BJ (cell line): Measurements from ENCODE around the gene RGS3. TPM values are rescaled to one million over a fixed set of nuclear protein-coding genes. Genes with fewer than 3 reads are reported as not detected.
A peak's percentile ranks its signal among the peaks of the same experiment; 100 is the strongest.

ENCODE experiments used
- CTCF ChIA-PET: fragments of 350-600 bp; formaldehyde crosslinking; extraction: SDS; loops from one replicate; lab custom pipeline; 2021; ENCODE audit warnings: antibody characterized with exemption, inconsistent platforms; lab: Yijun Ruan, JAX
- POLR2A ChIA-PET: fragments of 300-600 bp; sonication (Branson Sonifier 250); formaldehyde crosslinking; extraction: SDS; loops from one replicate; lab custom pipeline; 2021; ENCODE audit warnings: antibody characterized with exemption; lab: Charles Lee
- DNase-seq: peaks from one replicate; pipeline ENCODE4 v3.0.0-alpha.2; 2011; ENCODE audit warnings: low read depth
- H3K27me3 ChIP-seq: 2 replicates; pipeline ENCODE4 v1.6.0; 2011; ENCODE audit warnings: low read length; ENCODE audit not compliant: control insufficient read depth, insufficient read depth
- H3K36me3 ChIP-seq: 2 replicates; pipeline ENCODE4 v1.5.1; 2011; ENCODE audit warnings: low read length; ENCODE audit not compliant: control insufficient read depth, insufficient read depth
- H3K4me3 ChIP-seq: 2 replicates; pipeline ENCODE4 v1.5.1; 2011; ENCODE audit warnings: low read depth, mild to moderate bottlenecking, control low read depth, low read length
- polyA plus RNA-seq: library from polyadenylated mRNA; depleted of rRNA; stranded (reverse); fragments of >200 nt; gene quantifications from 2 replicates; pipeline ENCODE4 v1.2.3, GENCODE V29; 2011
- TF ChIP-seq, protein P1 (sequence below): IDR thresholded peaks from 2 replicates; pipeline ENCODE4 v1.5.1; 2011; ENCODE audit warnings: low read depth, mild to moderate bottlenecking, control low read depth, inconsistent platforms, low read length, moderate library complexity; ENCODE audit not compliant: insufficient read depth

The RGS3 gene
- polyA plus RNA-seq, 1 experiment: 66.4 TPM

DNA sequence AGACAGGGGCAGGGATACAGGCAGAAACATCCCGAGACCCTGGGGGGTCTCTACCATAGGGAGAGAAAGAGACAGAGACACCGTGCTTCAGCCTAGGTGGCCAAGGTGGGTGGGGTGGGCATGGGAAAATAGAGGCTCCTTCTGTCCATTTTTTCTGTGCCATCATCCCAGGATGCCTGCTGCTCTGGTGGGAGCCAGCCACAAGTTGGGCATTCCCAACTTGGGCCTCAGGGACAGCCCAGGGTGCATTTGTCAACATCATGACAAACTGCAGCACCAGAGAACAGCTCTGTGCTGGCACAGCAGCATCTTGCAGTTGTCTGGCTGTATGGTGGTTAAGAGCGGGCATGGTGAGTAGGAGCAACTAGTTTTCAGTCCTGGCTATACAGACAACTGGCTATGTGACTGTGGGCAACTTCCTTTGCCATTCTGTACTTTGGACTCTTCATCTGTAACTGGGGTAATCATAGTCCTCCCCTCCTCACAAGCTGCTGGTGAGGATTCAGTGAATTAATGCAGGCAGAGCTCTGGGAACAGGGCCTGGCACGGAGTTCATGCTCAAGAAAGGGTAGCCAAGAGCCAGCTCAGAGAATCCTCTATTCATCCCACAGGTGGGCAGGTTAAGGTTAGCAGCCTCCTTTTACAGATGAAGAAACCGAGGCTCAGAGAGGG is 100.4 kb downstream of the RGS3 start:
- no peak for DNase-seq
- POLR2A ChIA-PET: no interaction called here
- CTCF ChIA-PET: interaction anchor here (1.0 to 1.8 kb wide), 5 partner anchors 28 to 118 kb away, joined by 3 to 5 read pairs (median 4); no protein-coding TSS in a partner anchor

DNA sequence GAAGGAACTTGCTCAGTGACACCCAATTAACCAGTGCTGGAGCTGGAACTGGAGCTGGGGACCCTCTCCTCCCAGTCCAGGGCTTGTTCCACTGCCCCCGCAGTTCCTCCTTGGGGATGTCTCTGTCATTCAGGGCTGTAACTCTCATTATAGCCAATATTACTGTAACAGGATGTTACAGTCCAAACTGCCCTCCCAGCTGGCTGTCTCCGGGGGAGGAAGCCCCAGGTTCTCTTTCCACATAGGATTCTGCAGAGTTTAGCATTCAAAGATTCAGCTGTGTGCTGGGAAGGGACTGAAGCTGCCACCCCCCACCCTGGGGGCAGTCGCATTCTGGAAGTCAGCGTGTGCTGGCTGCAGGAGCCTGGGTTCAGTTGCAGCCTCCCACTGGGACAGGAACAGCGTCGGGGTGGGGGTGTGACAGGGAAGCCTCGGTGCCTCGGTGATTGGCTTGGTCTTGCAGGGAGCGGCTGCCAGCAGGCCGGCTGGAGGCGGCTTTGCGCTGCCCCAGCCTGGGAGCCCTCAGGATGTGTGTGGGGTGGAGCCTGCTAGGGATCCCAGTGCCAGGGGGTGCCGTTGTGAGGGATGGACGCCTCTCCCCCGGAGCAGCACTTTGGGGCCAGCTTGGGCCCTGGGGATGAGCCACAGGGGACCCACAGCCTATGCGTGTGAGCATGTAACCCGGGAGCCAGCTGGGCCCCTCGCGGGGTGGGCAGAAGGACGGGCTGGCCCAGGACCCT is 101.1 kb downstream of the RGS3 start:
- DNase-seq: no peak
- TF ChIP-seq, protein P1, sequence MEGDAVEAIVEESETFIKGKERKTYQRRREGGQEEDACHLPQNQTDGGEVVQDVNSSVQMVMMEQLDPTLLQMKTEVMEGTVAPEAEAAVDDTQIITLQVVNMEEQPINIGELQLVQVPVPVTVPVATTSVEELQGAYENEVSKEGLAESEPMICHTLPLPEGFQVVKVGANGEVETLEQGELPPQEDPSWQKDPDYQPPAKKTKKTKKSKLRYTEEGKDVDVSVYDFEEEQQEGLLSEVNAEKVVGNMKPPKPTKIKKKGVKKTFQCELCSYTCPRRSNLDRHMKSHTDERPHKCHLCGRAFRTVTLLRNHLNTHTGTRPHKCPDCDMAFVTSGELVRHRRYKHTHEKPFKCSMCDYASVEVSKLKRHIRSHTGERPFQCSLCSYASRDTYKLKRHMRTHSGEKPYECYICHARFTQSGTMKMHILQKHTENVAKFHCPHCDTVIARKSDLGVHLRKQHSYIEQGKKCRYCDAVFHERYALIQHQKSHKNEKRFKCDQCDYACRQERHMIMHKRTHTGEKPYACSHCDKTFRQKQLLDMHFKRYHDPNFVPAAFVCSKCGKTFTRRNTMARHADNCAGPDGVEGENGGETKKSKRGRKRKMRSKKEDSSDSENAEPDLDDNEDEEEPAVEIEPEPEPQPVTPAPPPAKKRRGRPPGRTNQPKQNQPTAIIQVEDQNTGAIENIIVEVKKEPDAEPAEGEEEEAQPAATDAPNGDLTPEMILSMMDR: no peak
- no peaks in the 10 kb centered on the region for H3K27me3 ChIP-seq
- peak overlapping the region; percentile 64 for H3K4me3 ChIP-seq
- no peaks in the 10 kb centered on the region; the same call in 1 of the 2 replicates for H3K36me3 ChIP-seq
- ChIA-PET POLR2A (no interaction called here), CTCF (interaction anchor here (1.0 to 2.7 kb wide), 6 partner anchors 15 to 118 kb away, joined by 3 to 10 read pairs (median 4); no protein-coding TSS in a partner anchor)

More for the DNA sequence above, 100.4 kb downstream of the RGS3 start:
- no peaks in the 10 kb centered on the region for H3K27me3 ChIP-seq
- no peak overlapping the region for H3K4me3 ChIP-seq
- TF ChIP-seq, protein P1: no peak
- no peaks in the 10 kb centered on the region; the same call in 1 of the 2 replicates for H3K36me3 ChIP-seq

DNA sequence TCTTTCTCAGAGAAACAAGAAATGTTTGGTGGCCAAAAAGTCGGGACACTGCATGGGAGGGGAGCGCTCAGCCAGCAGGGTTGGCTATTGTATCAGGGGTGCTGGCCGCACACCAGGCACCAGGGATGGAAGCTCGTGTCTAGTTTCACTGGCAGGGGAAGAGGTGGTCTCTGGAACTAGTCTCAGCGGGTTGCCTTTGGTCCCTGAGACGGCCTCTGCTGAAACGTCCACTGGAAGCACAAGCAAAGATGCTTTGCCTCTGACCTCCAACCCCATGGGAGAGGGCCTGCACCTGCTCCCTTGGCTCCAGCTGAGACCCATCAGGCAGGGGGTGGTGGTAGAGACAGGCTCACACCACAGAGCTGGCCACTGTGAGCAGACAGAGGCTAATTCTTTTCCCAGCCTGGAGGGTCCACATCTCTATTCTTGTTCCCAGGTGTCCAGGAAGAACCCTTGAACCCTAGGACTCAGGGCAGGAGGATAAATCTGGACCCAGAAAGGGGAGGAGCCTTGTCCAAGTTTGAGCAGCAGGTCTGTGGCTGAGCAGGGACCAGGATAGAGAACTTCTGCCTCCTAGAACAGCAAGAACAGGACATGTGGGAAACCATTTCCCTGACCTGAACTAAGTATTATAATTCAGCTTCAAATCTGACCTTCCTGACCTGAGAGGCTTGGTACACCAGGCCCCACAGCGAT is 102.6 kb downstream of the RGS3 start:
- TF ChIP-seq, protein P1: no peak
- ChIA-PET CTCF (interaction anchor here (1.8 to 2.7 kb wide), 2 partner anchors 13 to 25 kb away, joined by 5 to 10 read pairs; no protein-coding TSS in a partner anchor), POLR2A (no interaction called here)
- no peaks in the 10 kb centered on the region; the same call in 1 of the 2 replicates for H3K36me3 ChIP-seq
- H3K27me3 ChIP-seq: no peaks in the 10 kb centered on the region
- no peak for DNase-seq
- peak overlapping the region; percentile 64 for H3K4me3 ChIP-seq

DNA sequence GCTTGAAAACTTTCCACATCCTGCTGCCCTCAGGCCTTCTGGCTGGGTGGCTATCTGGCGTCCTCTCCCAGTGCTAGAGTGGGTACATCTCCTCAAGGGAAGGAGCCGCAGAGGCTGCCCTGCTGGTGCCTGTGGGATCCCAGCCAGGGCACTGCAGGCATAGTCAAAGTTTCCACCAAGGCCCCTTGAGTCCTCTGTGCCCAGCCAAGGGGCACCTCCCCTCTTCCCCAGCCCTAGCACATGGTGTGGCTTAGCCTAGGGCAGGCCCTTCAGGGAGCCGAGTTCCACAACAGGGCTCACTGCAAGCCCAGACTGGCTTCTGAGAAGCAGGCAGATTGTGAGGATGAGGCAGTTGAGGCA is 103.2 kb downstream of the RGS3 start:
- TF ChIP-seq, protein P1: no peak
- H3K27me3 ChIP-seq: no peaks in the 10 kb centered on the region
- no peaks in the 10 kb centered on the region; the same call in 1 of the 2 replicates for H3K36me3 ChIP-seq
- ChIA-PET POLR2A (no interaction called here), CTCF (interaction anchor here (0.9 to 2.7 kb wide), 2 partner anchors 8 to 13 kb away, joined by 3 to 10 read pairs; no protein-coding TSS in a partner anchor)
- DNase-seq: no peak
- no peak overlapping the region for H3K4me3 ChIP-seq
